Stimulated activated CD8-positive, alpha-beta memory T cell treated with anti-CD3 and anti-CD28 coated beads, Interleukin-15, amount 100 ng/mL, for 4 hours (primary cell): Measurements from ENCODE around the gene ADGRV1.
"Not testable (repeated sequence)": the region's sequence is repeated elsewhere in the genome, so short reads cannot be mapped to it uniquely, and the experiment has no call there.

ENCODE experiments used
- DNase-seq, 2 donors: peaks; one replicate each; pipeline ENCODE4 v3.0.0-alpha.2; 2020; ENCODE audit warnings: low read depth in 2 of 2

Gene ADGRV1

DNA sequence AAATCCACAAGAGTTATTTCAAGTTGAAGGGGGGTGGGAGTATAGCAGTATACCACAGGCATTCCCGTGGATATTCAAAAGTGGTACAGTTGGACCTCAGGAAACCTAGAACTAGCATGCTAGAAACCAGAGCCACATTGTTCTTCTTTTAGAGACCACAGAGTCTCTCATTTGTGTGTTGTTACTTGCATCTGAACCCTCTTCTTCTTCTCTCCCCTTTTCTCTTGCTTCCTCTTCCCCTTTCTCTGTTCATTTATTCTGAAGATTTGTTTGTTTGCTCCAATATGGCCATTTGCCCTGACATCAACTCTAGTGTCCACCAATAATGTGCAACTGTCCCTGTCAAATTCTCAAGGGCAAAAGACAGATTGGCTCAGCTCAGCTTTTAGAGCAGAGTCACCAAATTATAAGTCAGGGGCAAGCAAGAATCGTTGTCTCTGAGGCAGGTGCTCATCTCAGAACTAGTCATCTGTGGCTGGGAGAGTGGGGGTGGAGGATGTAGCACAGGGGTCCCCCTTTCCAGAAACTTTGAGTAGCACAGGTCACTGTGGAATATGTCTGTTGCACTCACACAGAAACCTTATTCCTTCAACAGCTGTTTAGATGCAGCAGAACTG, 503.5 kb downstream of the ADGRV1 start:
- DNase-seq = no peak

- DNase-seq = not testable (repeated sequence)
Measured at GRCh38 chr5:91063098-91063690, 504.6 kb downstream of the ADGRV1 start.

DNA sequence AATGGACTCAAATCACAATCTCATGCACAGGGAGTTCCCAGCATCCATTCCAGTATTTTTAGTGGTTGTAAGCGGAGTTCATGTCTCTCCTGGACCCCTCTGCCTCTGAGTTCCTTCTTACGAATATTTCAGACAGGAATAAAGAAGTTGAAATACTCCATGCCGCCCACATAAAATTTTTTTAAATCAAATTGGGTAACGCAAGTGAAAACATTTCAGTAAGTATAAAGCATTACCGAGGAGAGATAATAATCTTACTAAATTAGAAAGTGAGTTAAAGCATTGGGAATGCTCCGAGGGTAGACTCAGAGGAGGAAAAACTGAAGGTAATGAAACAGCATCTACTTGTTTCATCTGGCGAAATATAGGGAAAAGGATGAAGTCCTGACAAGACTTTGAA, 506.9 kb downstream of the ADGRV1 start:
- no peak for DNase-seq

DNA sequence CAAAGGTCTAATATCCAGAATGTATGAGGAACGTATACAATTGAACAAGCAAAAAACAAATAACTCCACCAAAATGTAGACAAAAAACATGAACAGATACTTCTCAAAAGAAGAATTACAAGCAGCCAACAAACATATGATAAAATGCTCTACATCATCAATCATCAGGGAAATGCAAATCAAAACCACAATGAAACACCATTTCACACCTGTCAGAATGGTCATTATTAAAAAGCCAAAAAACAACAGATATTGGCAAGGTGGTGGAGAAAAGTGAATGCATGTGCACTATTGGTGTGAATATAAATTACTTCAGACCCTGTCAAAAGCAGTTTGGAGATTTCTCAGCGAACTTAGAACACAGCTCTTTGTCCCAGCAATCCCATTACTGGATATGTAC, 510.8 kb downstream of the ADGRV1 start:
- no peak for DNase-seq

- DNase-seq = no peak
Measured at GRCh38 chr5:91070761-91071550, 512.4 kb downstream of the ADGRV1 start.

DNA sequence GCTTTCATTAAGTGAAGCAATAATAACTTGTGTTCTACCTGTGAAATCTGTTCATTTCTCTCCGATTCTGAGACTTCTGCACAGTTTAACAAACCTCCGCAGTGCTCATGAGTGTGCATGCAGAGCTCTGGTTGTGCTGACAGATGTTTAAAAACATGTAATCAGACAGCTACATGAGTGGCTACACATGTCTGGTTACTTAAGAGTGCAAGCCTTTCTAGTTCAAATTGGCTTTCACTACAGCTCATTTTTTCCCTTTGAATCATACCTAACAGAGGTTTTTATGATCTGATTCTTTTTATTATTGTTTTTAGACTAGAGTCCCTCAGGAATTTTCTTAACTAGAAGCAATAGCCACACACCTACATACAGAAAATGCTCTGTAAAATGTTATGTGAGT, 514.3 kb downstream of the ADGRV1 start:
- no peak for DNase-seq

GRCh38 chr5:91074615-91075014, 516.0 kb downstream of the ADGRV1 start:
- no peak for DNase-seq

GRCh38 chr5:91076138-91076537, 517.5 kb downstream of the ADGRV1 start:
- no peak for DNase-seq

DNA sequence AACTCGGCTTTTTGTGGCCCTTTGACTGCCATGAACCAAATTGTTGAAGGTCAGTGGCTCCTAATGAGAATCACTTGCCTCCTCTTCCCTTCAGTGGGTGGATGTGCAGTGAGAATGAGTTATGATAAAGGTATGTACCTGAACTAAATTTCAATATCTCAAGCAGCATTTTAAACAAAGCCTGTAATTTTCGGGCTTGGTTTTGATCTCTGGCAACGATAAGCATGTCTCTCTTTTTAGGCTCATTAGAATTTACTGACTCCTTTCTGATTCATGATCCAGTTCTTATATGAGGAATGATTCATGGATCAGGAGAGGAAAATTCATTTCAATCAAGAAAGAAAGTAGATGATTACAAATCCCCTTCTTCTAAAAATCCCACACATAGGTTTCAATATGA, 519.0 kb downstream of the ADGRV1 start:
- DNase-seq = no peak

DNA sequence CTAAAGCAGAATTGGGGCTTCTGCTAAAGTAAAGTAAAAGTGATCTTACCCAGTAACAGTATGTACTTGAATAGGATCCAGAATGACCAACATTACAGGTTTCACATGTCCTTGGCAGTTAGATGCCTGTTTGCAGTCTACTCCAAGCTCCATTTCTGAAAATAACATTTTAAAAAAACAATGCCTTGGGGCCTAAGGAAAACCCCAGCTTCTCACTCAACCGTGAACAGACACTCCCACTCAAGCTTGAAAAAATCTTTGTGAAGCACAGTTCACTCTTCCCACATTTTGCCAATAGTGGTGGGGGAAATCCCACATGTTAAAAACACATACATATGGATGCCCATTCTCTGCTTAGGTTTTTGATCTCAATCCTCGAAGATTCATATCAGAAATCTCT, 520.4 kb downstream of the ADGRV1 start:
- no peak for DNase-seq

GRCh38 chr5:91089758-91090157, 531.2 kb downstream of the ADGRV1 start:
- DNase-seq = no peak

DNA sequence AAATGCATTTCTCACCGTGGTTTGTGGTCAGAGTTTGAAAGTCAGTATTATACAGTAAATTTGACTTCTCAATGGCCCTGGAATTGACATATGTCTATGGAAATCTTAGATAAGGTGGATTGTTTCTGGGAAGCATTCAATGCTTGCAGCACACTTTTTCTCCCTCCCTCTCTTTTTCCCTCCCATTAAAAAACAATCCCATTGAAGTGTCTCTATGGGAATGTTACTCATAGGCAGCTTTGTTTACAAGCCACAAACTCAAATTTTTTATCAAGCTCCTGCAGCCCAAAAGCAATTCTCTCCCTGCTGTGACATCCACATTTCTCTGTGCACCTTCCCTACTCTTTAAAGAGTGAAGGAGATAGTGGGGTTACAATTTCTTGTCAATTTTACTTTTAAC, 532.4 kb downstream of the ADGRV1 start:
- DNase-seq = no peak

- DNase-seq = no peak
Measured at GRCh38 chr5:91091471-91092234, 533.1 kb downstream of the ADGRV1 start.

- DNase-seq = no peak
Measured at GRCh38 chr5:91092859-91093783, 534.5 kb downstream of the ADGRV1 start.

DNA sequence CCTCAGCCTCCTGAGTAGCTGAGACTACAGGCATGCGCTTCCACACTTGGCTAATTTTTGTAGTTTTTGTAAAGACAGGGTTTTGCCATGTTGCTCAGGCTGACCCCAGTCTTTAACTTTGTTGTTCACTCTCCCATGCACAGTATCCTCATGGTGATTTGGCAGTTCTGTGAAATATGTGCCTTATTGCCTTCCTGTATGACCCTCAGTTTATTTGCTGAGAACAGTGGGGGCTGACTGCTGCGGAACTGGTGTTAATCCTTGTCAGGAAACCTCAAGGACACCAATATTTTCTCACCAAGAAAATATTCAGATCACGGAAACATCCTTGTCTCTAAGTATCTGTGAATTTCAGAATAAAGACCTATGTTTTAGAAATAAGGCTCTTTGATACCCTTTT, 536.7 kb downstream of the ADGRV1 start:
- DNase-seq = no peak

DNA sequence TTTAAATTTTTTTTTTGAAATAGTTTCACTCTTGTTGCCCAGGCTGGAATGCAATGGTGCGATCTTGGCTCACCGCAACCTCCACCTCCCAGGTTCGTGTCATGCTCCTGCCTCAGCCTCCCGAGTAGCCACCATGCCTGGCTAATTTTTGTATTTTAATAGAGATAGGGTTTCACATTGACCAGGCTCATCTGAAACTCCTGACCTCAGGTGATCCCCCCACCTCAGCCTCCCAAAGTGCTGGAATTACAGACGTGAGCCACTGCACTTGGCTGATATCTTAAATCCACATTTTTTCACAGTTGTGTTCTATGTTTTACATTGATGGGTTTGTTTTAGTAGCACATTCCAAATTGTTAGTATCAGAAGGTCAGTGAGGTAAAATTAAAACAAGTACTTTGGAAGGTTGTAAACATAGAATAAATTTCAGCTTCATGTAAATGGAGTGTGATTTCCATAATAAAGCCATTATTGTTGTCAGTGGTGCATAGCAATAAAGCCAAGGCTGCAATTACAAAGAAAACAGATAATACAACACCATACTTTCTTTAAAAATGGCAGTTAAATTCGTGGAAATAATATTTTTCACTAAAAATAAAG, 537.3 kb downstream of the ADGRV1 start:
- no peak for DNase-seq

DNA sequence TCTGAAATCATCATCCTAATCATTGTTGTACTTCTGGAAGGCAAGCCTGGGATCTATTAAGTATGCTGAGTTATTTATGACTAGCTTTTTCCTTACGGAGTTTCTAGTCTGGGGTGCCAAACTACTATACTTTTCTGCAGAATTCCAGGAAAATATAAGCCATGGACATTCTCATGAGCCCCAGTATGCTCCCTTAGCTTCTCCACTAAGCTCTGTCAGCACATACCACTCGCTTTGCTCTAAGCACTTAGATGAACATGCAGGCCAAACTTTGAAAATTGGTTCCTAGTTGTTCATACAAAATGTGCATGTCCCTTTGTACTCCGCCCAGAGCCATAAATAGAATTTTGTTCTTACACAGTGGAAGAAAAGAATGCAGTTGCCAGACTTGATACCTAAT, 539.9 kb downstream of the ADGRV1 start:
- DNase-seq = no peak

DNA sequence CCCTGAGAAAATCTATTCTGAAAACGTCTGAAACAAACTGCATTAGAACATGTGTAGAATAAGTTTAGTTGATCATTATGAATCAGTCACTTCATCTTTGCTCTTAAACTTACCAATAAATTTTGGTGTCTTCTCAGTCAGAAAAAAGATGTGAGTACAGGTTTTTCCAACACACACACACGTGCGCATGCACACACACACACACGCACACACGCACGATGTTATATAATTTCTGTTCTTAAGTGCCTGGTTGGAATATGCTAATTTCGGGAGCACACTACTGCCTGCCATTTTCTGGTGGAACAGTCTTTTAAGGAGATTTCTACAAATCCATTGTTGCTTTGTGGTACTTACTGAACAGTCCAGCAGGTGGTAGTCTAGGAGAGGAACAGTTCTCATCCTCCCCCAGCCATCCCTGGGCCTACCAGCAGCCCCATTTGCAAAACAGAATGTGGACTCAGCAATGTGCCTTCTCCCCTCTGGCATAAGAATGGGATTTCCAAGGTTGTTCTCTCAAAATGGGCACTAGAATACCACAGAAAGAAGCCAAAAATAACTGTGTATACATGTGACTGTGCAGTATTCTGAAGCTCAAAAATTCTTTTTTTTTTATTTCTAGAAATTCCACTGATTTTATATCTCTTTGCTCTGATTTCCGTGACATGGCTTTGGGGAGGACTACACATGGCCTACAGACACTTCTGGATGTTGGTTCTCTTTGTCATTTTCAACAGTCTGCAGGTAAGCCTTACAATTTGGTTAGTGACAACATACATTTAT, 543.2 kb downstream of the ADGRV1 start:
- no peak for DNase-seq

DNA sequence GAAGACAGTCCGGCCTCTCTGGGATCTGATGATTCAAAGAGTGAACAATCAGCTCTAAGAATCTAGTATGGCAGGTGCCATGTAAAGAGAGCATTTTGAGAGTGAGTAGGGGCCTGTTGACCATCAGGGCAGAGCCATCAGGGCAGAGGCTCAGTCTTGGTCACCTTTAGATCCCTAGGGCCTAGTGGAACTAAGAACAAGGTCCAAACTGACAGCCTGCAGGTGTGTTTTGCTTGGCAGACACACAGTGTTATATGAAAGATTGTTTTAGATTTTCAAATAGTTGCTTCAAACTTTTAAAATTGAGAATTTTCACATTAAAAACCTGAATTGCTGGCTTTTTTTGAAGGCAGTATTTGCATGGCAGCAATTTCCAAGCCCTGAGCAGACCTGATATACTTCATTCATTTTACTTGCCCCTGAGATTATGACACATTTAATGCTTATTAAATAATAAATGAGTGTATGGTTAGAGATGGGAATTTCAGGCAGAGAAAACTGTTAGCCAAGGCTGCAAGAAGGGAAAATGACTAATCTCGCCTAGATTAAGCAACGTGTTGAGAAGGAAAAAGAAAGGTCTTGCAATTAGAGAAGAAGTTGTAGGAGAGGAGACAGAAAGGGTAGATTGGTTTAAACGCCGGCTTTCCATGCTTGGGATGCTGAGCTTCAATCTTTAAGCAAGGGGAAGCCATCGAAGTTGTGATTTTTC, 544.9 kb downstream of the ADGRV1 start:
- no peak for DNase-seq

DNA sequence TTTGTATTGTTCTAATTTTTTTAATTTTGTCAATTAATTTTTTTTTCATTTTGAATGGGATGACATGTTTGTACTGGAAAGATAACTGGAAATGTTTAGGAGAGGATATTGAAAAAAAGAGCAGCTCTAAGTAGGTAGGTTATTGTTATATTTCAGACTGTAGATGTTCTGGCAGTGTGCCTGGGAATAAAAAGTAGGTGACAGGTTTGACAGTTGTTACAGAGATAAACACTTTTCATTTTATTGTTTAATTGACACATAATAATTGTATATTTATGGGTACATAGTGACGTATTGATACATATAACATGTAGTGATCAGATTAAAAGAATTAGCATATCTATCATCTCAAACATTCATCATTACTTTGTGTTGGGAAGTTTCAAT, 545.5 kb downstream of the ADGRV1 start:
- no peak for DNase-seq
